ENCODE measurements around the gene RXRG.
"Not testable (repeated sequence)": the region's sequence is repeated elsewhere in the genome, so short reads cannot be mapped to it uniquely, and the experiment has no call there.

RXRG gene

DNA sequence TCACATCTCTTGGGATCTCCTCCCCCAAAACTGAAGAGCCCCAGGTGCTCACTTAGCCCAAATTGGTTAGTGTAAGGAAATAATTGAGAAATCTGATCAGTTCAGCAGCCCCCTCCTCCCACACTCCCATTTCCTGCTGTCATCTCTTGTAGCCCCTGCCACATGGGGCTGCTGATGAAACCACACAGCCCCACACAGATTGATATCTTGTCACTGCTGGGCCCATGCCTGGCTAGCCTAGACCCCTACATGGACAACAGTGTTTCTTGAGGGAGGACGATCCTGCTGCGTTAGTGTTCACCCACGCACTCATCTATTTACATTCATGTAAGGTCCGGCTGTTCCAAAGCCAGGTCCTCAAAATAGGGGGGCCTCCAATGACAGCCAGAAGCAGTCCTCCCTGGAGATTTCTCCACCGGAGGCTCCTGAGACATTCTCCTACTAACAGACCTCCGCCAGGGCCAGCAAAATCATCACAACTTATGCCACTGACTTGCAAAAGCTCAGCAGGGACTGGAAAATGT lies 23.9 kb upstream of the RXRG start:
- no peak overlapping the region for H3K4me3 ChIP-seq (ENCODE audit: low read length)

DNA sequence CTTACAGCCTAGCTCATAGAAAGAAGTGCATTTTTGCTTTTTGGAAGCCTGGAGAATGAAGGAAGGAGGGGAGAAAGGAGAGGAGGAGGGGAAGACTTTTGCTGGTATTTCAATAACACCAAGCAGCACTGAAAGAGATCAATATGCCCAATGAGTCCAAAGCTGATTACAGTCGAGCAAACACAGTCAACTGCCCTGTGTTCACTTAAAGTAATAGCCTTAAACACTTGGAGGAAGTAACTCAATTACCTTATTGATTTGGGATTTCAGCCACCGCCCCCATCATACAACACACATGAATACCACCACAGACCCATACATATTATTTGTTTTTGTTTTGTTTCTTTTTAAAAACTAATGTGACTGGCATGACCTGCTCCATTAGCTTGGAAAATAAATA lies 23.3 kb upstream of the RXRG start:
- Histone ChIP-seq H3K27me3 (ENCODE audit: control insufficient read depth, insufficient read depth, low read length) (no peaks in the 10 kb centered on the region), H3K4me3 (ENCODE audit: low read length) (no peak overlapping the region), H3K9me3 (replicated peaks; ENCODE audit: low read length) (no peaks in the 10 kb centered on the region), H3K4me2 (ENCODE audit: low read length) (no peak overlapping the region), H3K4me1 (ENCODE audit: control insufficient read depth, insufficient read depth, low read length) (no peaks in the 10 kb centered on the region), H3K36me3 (ENCODE audit: insufficient read depth, low read length) (no peaks in the 10 kb centered on the region), H3K9ac (ENCODE audit: low read depth, low read length) (no peak overlapping the region)

More for the DNA sequence above, 23.9 kb upstream of the RXRG start:
- no peak overlapping the region for H3K9ac ChIP-seq (ENCODE audit: low read depth, low read length)
- no peaks in the 10 kb centered on the region for H3K9me3 ChIP-seq (replicated peaks; ENCODE audit: low read length)
- H3K4me1 ChIP-seq (ENCODE audit: control insufficient read depth, insufficient read depth, low read length): no peaks in the 10 kb centered on the region
- no peaks in the 10 kb centered on the region for H3K36me3 ChIP-seq (ENCODE audit: insufficient read depth, low read length)
- H3K27me3 ChIP-seq (ENCODE audit: control insufficient read depth, insufficient read depth, low read length): no peaks in the 10 kb centered on the region
- no peak overlapping the region for H3K4me2 ChIP-seq (ENCODE audit: low read length)

DNA sequence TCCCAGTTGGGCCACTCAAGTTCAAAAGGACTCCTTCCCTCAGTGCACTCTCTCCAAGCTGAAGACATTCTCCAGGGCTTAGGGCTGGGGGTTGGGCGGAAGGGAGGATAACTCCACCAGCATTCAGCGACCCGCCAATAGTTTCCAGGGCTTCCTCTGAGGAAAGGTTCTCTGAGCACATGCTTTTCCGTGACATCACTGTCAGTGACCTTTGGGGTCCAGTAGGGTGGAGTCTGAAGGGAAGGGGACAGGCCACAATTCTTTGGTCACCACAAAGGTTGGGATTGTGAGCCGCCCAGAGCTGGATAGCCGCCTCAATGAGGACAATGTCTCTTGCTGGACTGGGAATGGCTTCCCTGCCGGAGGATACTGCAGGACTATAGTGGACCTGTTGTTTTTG lies 22.8 kb upstream of the RXRG start:
- Histone ChIP-seq H3K36me3 (ENCODE audit: insufficient read depth, low read length) (no peaks in the 10 kb centered on the region), H3K9me3 (replicated peaks; ENCODE audit: low read length) (no peaks in the 10 kb centered on the region), H3K27me3 (ENCODE audit: control insufficient read depth, insufficient read depth, low read length) (no peaks in the 10 kb centered on the region), H3K9ac (ENCODE audit: low read depth, low read length) (no peak overlapping the region), H3K4me3 (ENCODE audit: low read length) (no peak overlapping the region), H3K4me2 (ENCODE audit: low read length) (no peak overlapping the region), H3K4me1 (ENCODE audit: control insufficient read depth, insufficient read depth, low read length) (no peaks in the 10 kb centered on the region)

DNA sequence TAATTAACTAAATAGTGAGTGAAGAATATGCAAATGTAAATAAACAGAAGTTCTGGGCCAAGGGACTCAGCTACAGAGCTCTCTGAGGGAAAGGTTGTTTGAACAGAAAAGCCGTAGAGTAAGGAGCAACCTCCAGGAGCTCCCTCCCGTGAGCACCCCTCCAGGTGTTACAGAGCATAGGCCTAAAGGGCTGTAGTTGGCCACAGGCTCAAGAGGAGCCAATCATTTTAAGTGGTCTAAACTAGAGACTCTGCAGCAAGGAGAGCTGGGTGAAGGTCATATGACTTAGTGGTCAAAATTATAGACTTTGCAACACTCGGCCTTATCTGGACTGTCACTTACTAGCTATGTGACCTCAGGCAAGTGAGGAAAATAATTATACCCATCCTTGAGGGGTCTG lies 19.1 kb upstream of the RXRG start:
- Histone ChIP-seq H3K4me2 (ENCODE audit: low read length) (no peak overlapping the region), H3K4me3 (ENCODE audit: low read length) (no peak overlapping the region), H3K36me3 (ENCODE audit: insufficient read depth, low read length) (no peaks in the 10 kb centered on the region), H3K4me1 (ENCODE audit: control insufficient read depth, insufficient read depth, low read length) (no peaks in the 10 kb centered on the region), H3K9ac (ENCODE audit: low read depth, low read length) (no peak overlapping the region), H3K9me3 (replicated peaks; ENCODE audit: low read length) (no peaks in the 10 kb centered on the region), H3K27me3 (ENCODE audit: control insufficient read depth, insufficient read depth, low read length) (no peaks in the 10 kb centered on the region)

DNA sequence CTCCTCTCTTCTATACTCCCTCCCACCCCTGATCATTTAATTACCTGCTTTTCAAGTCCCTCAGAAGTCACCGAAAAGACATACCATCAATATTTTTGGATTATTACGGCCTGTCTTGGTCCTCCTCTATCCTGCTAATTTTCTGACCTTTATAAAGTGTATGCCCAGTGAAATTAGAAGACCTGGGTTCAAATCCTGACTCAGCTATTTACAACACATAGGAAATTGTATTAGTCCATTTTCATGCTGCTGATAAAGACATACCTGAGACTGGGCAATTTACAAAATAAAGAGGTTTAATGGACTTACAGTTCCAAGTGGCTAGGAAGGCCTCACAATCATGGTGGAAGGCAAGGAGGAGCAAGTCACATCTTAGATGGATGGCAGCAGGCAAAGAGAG lies 14.8 kb upstream of the RXRG start:
- H3K36me3 ChIP-seq (ENCODE audit: insufficient read depth, low read length); H3K27me3 ChIP-seq (ENCODE audit: control insufficient read depth, insufficient read depth, low read length); H3K9ac ChIP-seq (ENCODE audit: low read depth, low read length); H3K9me3 ChIP-seq (replicated peaks; ENCODE audit: low read length); H3K4me3 ChIP-seq (ENCODE audit: low read length); H3K4me1 ChIP-seq (ENCODE audit: control insufficient read depth, insufficient read depth, low read length); H3K4me2 ChIP-seq (ENCODE audit: low read length): not testable (repeated sequence)

DNA sequence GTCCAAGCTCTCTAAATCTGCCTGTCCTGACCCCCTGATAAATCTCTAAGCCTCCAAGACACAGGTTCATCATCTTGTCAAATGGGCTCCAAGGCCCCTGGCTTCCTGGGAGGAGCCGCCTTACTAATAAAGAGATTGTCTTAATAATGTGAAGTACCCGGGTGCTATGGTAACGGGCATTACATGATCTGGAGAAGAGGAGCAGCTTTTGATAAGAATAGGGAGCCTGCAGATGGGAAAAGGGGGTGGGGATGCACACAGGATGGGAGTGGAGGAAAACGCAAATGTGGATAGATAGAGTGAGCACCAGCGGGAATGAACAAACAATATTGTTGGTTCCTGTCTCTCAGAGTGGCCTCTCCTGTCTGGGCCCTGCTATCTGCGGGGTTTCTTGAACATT lies 11.9 kb upstream of the RXRG start:
- no peaks in the 10 kb centered on the region for H3K9me3 ChIP-seq (replicated peaks; ENCODE audit: low read length)
- no peak overlapping the region for H3K4me3 ChIP-seq (ENCODE audit: low read length)
- no peak overlapping the region for H3K9ac ChIP-seq (ENCODE audit: low read depth, low read length)
- no peaks in the 10 kb centered on the region for H3K4me1 ChIP-seq (ENCODE audit: control insufficient read depth, insufficient read depth, low read length)
- no peak overlapping the region for H3K4me2 ChIP-seq (ENCODE audit: low read length)
- H3K27me3 ChIP-seq (ENCODE audit: control insufficient read depth, insufficient read depth, low read length): peaks cover 3% of the 10 kb centered on the region
- no peaks in the 10 kb centered on the region for H3K36me3 ChIP-seq (ENCODE audit: insufficient read depth, low read length)

DNA sequence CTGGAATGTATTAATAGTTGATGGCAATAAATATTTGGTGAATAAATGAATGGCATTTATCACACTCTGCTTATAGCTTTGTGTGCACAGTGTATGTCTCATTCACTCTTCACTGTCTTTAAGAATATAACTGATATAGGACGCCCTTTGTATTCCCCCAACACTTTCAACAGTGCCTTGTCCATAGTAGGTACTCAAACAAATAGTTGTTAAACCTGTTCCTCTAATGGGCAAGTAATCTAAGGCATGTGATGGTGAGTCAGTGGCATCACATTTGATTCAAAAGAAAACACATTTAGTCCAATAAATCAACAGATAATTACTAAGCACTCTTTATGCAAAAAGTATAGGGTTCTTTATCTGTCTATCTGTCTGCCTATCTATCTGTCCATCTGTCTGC lies 11.2 kb upstream of the RXRG start:
- no peaks in the 10 kb centered on the region for H3K36me3 ChIP-seq (ENCODE audit: insufficient read depth, low read length)
- no peak overlapping the region for H3K4me2 ChIP-seq (ENCODE audit: low read length)
- peaks cover 3% of the 10 kb centered on the region for H3K27me3 ChIP-seq (ENCODE audit: control insufficient read depth, insufficient read depth, low read length)
- no peaks in the 10 kb centered on the region for H3K4me1 ChIP-seq (ENCODE audit: control insufficient read depth, insufficient read depth, low read length)
- H3K4me3 ChIP-seq (ENCODE audit: low read length): no peak overlapping the region
- no peak overlapping the region for H3K9ac ChIP-seq (ENCODE audit: low read depth, low read length)
- no peaks in the 10 kb centered on the region for H3K9me3 ChIP-seq (replicated peaks; ENCODE audit: low read length)

DNA sequence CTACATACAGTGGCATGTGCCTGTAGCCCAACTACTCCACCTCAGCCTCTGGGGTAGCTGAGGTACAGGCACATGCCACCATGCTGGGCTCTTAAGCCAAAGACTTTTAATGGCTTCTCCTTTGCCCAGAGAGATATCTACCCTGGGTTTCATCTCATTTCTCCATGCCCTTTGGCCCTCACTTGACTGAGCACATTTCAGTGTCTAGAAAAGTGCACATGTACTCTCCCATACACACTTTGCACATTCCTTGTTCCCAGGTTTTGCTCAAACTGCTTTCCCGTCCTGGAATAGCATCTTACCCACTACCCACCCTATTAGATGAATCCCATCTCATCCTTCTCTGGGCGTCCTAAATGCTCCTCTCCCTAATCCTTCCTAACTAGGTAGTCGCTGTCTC lies 10.2 kb upstream of the RXRG start:
- Histone ChIP-seq H3K27me3 (ENCODE audit: control insufficient read depth, insufficient read depth, low read length) (peaks cover 3% of the 10 kb centered on the region), H3K36me3 (ENCODE audit: insufficient read depth, low read length) (no peaks in the 10 kb centered on the region), H3K4me3 (ENCODE audit: low read length) (no peak overlapping the region), H3K4me2 (ENCODE audit: low read length) (no peak overlapping the region), H3K9me3 (replicated peaks; ENCODE audit: low read length) (no peaks in the 10 kb centered on the region), H3K4me1 (ENCODE audit: control insufficient read depth, insufficient read depth, low read length) (no peaks in the 10 kb centered on the region), H3K9ac (ENCODE audit: low read depth, low read length) (no peak overlapping the region)

DNA sequence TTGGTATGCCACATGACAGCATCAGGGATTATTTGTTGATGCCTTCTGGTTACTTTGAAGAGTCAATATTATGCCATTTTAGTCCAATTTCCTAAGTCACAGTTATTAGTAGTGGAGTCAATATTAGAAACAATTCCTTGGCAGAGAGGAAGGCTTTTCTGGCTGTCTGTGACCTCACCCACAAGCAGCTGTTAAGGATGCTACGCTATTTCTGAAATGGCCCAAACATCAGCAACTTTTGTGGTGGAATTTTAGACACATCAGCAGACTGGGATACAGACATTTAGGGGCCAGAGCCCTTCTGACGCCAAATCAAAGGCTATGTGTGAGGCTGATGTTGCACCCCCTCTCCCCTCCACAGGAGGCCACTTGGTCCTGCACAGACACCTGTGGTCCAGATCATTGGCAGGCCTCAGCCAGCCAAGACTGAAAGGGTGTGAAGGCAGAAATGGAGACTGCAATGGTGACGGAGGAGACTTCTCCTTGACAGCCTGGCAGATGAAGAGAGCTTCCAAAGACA lies 9.2 kb upstream of the RXRG start:
- Histone ChIP-seq H3K4me3 (ENCODE audit: low read length) (no peak overlapping the region), H3K9ac (ENCODE audit: low read depth, low read length) (no peak overlapping the region), H3K9me3 (replicated peaks; ENCODE audit: low read length) (no peaks in the 10 kb centered on the region), H3K36me3 (ENCODE audit: insufficient read depth, low read length) (no peaks in the 10 kb centered on the region), H3K4me2 (ENCODE audit: low read length) (no peak overlapping the region), H3K27me3 (ENCODE audit: control insufficient read depth, insufficient read depth, low read length) (peaks cover 3% of the 10 kb centered on the region), H3K4me1 (ENCODE audit: control insufficient read depth, insufficient read depth, low read length) (no peaks in the 10 kb centered on the region)

DNA sequence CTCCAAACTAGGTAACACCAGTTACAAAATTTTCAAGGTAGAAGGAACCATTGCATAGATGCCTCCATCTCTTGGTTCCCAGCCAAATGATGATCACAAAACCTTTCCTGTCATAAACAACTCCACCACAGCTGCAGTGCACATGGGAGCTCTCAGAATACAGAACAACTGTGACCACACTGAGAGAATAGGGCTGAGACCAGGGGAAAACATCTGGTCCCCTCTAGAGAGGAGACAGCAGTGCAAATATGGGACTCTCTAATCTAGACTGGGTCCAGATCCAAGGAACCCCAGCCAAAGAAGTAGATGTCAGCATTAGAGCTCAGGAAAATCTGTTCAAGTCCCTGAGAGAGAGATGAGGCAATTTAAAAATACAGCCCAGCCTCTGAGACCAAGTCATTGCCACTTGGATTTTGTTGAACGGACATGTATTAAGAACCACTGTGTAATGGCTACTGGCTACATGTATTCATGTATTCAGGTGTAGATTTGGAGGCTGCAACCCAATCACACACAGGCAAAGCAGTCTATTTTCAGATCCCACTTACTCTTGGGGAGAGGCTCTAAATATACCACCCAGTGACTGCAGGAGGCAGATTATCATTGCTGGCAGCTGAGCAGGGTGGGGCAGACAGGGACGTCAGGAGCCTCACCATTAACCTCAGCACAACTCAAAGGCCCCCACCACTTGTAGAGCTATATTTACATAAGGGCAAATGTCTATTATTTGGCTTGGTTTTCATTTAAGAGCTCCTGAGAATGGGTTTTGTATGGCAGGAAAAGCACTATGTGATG lies 7.6 kb upstream of the RXRG start:
- Histone ChIP-seq H3K9ac (ENCODE audit: low read depth, low read length) (no peak overlapping the region), H3K4me3 (ENCODE audit: low read length) (no peak overlapping the region), H3K9me3 (replicated peaks; ENCODE audit: low read length) (no peaks in the 10 kb centered on the region), H3K4me2 (ENCODE audit: low read length) (no peak overlapping the region), H3K36me3 (ENCODE audit: insufficient read depth, low read length) (no peaks in the 10 kb centered on the region), H3K4me1 (ENCODE audit: control insufficient read depth, insufficient read depth, low read length) (no peaks in the 10 kb centered on the region), H3K27me3 (ENCODE audit: control insufficient read depth, insufficient read depth, low read length) (peaks cover 3% of the 10 kb centered on the region)

DNA sequence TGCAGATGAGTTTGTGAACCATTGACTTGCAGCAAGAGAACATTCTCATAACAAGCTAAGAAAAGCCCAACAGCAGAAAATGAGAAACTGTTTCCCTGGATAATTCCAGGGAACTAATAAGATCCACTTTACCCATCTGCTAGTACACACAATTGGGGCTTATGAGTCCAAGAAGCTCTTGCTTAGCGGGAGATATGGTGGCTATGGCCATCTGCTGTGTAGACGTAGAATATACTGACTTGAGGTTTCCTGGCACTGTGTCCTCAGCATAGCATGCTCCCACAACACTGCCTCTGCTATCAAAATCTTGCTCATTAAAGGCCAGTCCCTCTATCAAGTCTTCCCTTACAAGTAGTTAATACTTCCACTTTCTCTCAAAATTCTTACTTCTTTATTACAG lies 6.8 kb upstream of the RXRG start:
- H3K27me3 ChIP-seq (ENCODE audit: control insufficient read depth, insufficient read depth, low read length): peaks cover 7% of the 10 kb centered on the region
- H3K4me2 ChIP-seq (ENCODE audit: low read length): no peak overlapping the region
- no peaks in the 10 kb centered on the region for H3K9me3 ChIP-seq (replicated peaks; ENCODE audit: low read length)
- H3K36me3 ChIP-seq (ENCODE audit: insufficient read depth, low read length): no peaks in the 10 kb centered on the region
- no peaks in the 10 kb centered on the region for H3K4me1 ChIP-seq (ENCODE audit: control insufficient read depth, insufficient read depth, low read length)
- no peak overlapping the region for H3K9ac ChIP-seq (ENCODE audit: low read depth, low read length)
- H3K4me3 ChIP-seq (ENCODE audit: low read length): no peak overlapping the region

DNA sequence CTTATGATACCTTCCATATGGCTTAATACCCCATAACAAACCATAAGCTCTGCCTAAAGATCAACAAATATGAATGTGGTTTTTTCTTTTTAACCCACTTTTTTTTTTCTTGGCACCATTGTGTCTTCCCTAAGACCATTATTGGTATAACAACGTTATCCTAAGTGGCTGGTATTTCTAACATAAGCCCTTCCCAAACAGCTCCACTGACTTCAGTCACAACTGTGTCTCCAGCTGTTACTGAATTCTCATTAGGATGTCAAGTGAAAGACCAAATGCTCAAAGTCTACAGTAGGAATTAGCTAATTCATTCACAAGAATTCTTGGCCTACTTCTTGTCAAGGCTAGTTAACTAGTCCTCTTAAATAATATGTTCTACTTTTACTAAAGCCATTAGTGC lies 4.2 kb upstream of the RXRG start:
- Histone ChIP-seq H3K4me1 (ENCODE audit: control insufficient read depth, insufficient read depth, low read length) (no peaks in the 10 kb centered on the region), H3K27me3 (ENCODE audit: control insufficient read depth, insufficient read depth, low read length) (peaks cover 31% of the 10 kb centered on the region), H3K4me3 (ENCODE audit: low read length) (no peak overlapping the region), H3K4me2 (ENCODE audit: low read length) (no peak overlapping the region), H3K9me3 (replicated peaks; ENCODE audit: low read length) (no peaks in the 10 kb centered on the region), H3K9ac (ENCODE audit: low read depth, low read length) (no peak overlapping the region), H3K36me3 (ENCODE audit: insufficient read depth, low read length) (no peaks in the 10 kb centered on the region)

Data from skeletal muscle satellite cell (primary cell).